GM12864 (cell line): ENCODE measurements around the gene CCDC186.

Experiments used
- DNase-seq: peaks from one replicate; pipeline ENCODE4 v3.0.0-alpha.2; 2011; ENCODE audit warnings: low read depth
- H3K4me3 ChIP-seq: 2 replicates; pipeline ENCODE4 v1.5.1; 2011; ENCODE audit warnings: mild to moderate bottlenecking, low read depth, low read length, control low read depth
- TF ChIP-seq, protein P1 (sequence below): IDR thresholded peaks from 2 replicates; pipeline ENCODE4 v1.5.1; 2011; ENCODE audit warnings: low read depth, mild to moderate bottlenecking, moderate library complexity, low read length, control low read depth, inconsistent platforms; ENCODE audit errors: missing control alignments

CCDC186 gene

GRCh38 chr10:114176511-114176910 is 2.5 kb upstream of the CCDC186 start:
- TF ChIP-seq, protein P1, sequence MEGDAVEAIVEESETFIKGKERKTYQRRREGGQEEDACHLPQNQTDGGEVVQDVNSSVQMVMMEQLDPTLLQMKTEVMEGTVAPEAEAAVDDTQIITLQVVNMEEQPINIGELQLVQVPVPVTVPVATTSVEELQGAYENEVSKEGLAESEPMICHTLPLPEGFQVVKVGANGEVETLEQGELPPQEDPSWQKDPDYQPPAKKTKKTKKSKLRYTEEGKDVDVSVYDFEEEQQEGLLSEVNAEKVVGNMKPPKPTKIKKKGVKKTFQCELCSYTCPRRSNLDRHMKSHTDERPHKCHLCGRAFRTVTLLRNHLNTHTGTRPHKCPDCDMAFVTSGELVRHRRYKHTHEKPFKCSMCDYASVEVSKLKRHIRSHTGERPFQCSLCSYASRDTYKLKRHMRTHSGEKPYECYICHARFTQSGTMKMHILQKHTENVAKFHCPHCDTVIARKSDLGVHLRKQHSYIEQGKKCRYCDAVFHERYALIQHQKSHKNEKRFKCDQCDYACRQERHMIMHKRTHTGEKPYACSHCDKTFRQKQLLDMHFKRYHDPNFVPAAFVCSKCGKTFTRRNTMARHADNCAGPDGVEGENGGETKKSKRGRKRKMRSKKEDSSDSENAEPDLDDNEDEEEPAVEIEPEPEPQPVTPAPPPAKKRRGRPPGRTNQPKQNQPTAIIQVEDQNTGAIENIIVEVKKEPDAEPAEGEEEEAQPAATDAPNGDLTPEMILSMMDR: no peak
- no peak for DNase-seq
- H3K4me3 ChIP-seq: no peak overlapping the region

DNA sequence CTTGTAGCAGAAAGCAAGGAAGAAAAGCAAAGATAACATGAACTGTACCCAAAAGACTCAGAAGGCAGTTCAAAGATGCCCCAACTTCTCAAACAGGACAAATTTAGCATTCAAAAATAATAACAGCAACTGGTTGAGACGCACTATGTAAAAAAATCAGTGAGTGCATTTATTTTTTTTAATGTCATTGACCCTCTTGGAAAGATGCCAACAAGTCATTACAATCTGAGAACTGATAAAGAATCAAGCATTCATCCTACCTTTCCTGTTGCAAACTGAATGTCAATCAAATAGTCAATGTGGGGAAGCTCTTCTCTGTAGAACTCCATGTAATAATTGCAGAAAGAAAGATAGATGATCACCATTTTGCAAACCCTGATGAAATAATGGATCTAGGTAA is 1.7 kb upstream of the CCDC186 start:
- no peak overlapping the region for H3K4me3 ChIP-seq
- TF ChIP-seq, protein P1: no peak
- no peak for DNase-seq

GRCh38 chr10:114174695-114175188 is 739 bp upstream of the CCDC186 start:
- TF ChIP-seq, protein P1: no peak
- H3K4me3 ChIP-seq: peak overlapping the region; percentile 100
- DNase-seq: no peak

DNA sequence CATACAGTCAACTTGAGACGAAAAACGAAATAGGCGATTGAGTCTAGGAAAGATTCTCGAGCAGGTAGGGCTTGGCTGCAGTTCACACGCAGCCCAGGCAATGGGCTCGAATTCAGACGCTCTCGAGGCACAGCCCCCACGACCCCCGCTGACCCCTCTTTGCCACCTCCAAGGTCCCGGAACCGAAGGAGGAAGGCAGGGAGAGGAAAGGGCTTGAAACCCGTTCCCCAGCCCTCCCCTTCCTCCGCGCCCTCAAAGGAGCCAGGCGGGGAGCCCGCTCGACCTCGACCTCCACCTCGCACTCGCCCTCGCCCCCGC is 441 bp downstream of the CCDC186 start:
- DNase-seq: no peak
- peak overlapping the region; percentile 100 for H3K4me3 ChIP-seq
- TF ChIP-seq, protein P1: no peak

DNA sequence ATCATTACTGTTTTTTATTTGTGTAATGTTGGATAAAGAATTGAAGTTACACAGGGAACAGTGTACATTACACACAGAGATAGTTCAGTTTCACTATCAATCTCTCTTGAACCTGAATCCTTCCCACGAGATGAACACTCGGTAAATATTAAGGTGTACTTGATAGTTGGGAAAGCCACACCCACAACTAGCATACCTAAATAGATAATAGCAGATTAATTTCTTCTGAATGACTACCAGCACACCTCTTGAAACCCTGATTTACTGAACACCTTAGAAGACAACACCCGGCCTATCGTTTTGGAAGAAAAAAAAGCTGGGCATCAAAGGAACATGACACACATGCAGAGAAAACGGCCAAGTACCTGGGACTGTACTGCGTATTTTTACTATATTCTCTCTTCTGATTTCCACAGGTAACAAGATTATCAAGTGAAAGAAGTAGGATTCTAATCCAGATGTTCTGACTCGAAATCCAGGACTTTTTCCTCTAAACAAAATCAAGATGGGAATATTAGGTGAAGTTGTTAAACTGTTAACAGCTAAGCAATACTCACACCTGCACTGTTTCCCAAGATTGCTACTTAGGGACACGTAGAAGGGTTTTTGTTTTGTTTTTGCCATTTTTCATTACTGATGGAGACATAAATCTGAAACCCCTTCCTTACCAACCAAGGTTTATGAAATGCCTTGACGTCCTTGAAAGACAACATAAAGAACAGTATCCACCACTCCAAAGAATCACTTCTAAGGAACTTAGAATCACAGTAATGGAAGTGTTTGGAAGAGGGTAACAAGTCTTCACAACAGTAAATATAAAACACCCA is 1.0 kb downstream of the CCDC186 start:
- peak overlapping the region; percentile 100 for H3K4me3 ChIP-seq
- DNase-seq: no peak
- TF ChIP-seq, protein P1: no peak

- no peak for DNase-seq
- TF ChIP-seq, protein P1: no peak
- H3K4me3 ChIP-seq: peak overlapping the region; percentile 100; the same call in 1 of the 2 replicates
Measured at GRCh38 chr10:114172216-114172615, 1.8 kb downstream of the CCDC186 start.
